ENCODE results near the gene BMI1.

Gene BMI1

DNA sequence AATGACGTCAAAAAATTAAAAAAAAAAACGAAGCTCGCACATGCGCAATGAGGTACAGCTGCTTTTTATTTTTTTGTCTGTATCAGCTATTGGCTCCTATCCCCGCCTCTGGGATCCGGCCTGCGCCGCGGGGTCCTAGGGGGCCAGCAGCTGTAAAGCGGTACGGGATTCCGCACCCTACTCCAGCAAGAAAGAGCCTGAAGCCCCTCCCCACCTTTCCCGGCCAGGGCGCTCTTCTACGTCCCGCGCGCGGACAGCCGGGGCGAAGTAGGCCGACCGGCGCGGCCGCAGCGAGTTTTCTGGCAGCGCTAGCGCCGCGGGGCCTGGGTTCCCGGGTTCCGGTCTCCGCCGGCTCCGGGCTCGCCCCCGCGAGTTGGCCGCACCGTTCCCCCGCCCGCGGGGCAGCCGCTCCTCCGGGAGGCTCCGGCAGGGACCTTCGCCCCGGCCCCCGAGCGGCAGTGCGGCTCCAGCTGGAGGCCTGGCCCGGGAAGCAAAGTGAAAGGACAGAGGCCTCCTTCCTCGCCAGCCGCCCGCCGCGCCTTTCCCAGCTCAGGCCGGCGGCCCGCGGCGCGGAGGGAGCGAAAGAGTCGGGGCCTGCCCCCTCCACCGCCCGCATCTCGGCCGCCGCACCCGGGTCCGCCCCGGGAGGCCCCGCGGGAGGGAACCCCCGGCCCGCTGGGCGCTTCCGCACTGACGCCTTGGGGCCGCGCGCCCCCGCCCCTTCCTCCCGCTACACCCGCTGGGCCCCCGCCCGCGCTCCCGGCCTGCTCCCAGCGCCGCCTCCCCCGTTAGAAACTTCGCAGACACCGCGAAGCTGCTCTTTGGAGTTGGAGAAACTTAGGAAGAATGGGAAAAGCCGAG is 19.7 kb downstream of the BMI1 start:
- peak overlapping the region; percentile 79 to 81 for H3K4me3 ChIP-seq (ENCODE audit: low read length in 2 of 2)
- H3K36me3 ChIP-seq (ENCODE audit: control insufficient read depth in 2 of 2, insufficient read depth in 2 of 2, low read length in 2 of 2): no peaks in the 10 kb centered on the region
- peak overlapping the region; percentile 80 to 88 for H3K9ac ChIP-seq (ENCODE audit: low read length in 2 of 2)
- peaks cover 21% of the 10 kb centered on the region for H3K4me1 ChIP-seq (ENCODE audit: control insufficient read depth, insufficient read depth, low read length)
- peak overlapping the region; percentile 85 for H3K27ac ChIP-seq (ENCODE audit: low read length)
- H3K9me3 ChIP-seq (ENCODE audit: control insufficient read depth in 2 of 2, low read length in 2 of 2): peaks cover 0 to 3% of the 10 kb centered on the region in 2 donors
- peaks cover 70 to 85% of the 10 kb centered on the region in 2 donors for H3K27me3 ChIP-seq (ENCODE audit: control insufficient read depth in 1 of 2, insufficient read depth in 2 of 2, low read length in 2 of 2)

DNA sequence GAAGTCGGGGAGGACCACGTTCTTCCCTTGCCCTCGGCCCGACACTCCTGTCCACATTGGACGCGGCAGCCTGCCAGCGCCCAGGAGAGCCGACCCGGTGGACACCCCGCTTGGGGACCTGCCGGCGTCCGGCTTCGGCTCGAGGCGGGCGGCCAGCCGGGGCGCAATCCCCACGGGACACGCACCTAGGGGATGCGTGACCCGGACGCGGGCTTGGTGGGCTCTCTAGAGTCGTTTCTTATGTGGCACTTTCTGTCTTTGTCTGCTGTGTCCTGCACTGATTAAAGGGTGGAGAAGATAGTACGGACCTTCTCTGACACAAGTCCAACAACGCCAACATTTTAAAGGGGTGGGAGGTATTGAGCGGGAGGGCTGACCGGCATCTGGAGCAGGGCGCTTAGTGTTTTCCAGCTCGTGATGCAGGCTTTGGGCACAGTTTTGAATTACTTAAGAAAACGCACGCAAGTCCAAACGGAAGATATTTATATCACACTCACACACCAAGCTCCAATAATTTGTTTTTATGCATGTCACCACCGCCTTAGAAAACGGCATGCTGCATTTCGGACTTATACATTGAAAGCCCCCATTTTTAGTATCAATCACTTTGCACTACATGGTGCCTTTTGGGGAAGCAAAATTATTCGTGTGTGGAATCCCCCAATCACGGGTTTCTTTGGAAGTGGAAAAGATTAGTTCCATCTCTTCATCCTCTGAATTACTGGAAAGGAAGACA is 20.5 kb downstream of the BMI1 start:
- Histone ChIP-seq H3K9me3 (ENCODE audit: control insufficient read depth in 2 of 2, low read length in 2 of 2) (peaks cover 0 to 5% of the 10 kb centered on the region in 2 donors), H3K9ac (ENCODE audit: low read length in 2 of 2) (peak overlapping the region; percentile 80 to 88), H3K4me1 (ENCODE audit: control insufficient read depth, insufficient read depth, low read length) (peaks cover 13% of the 10 kb centered on the region), H3K36me3 (ENCODE audit: control insufficient read depth in 2 of 2, insufficient read depth in 2 of 2, low read length in 2 of 2) (no peaks in the 10 kb centered on the region), H3K27ac (ENCODE audit: low read length) (no peak overlapping the region), H3K27me3 (ENCODE audit: control insufficient read depth in 1 of 2, insufficient read depth in 2 of 2, low read length in 2 of 2) (peaks cover 70 to 84% of the 10 kb centered on the region in 2 donors), H3K4me3 (ENCODE audit: low read length in 2 of 2) (peak overlapping the region; percentile 79 to 81)

GRCh38 chr10:22341926-22342196 is 21.0 kb downstream of the BMI1 start:
- Histone ChIP-seq H3K9me3 (ENCODE audit: control insufficient read depth in 2 of 2, low read length in 2 of 2) (peaks cover 0 to 5% of the 10 kb centered on the region in 2 donors), H3K27ac (ENCODE audit: low read length) (no peak overlapping the region), H3K4me3 (ENCODE audit: low read length in 2 of 2) (no peak overlapping the region), H3K27me3 (ENCODE audit: control insufficient read depth in 1 of 2, insufficient read depth in 2 of 2, low read length in 2 of 2) (peaks cover 65 to 83% of the 10 kb centered on the region in 2 donors), H3K4me1 (ENCODE audit: control insufficient read depth, insufficient read depth, low read length) (peaks cover 9% of the 10 kb centered on the region), H3K9ac (ENCODE audit: low read length in 2 of 2) (no peak overlapping the region), H3K36me3 (ENCODE audit: control insufficient read depth in 2 of 2, insufficient read depth in 2 of 2, low read length in 2 of 2) (no peaks in the 10 kb centered on the region)

- Histone ChIP-seq H3K9ac (ENCODE audit: low read length in 2 of 2) (no peak overlapping the region), H3K27ac (ENCODE audit: low read length) (no peak overlapping the region), H3K36me3 (ENCODE audit: control insufficient read depth in 2 of 2, insufficient read depth in 2 of 2, low read length in 2 of 2) (no peaks in the 10 kb centered on the region), H3K9me3 (ENCODE audit: control insufficient read depth in 2 of 2, low read length in 2 of 2) (peaks cover 0 to 3% of the 10 kb centered on the region in 2 donors), H3K27me3 (ENCODE audit: control insufficient read depth in 1 of 2, insufficient read depth in 2 of 2, low read length in 2 of 2) (peaks cover 61 to 81% of the 10 kb centered on the region in 2 donors), H3K4me3 (ENCODE audit: low read length in 2 of 2) (no peak overlapping the region), H3K4me1 (ENCODE audit: control insufficient read depth, insufficient read depth, low read length) (peaks cover 9% of the 10 kb centered on the region)
Measured at GRCh38 chr10:22342421-22342820, 21.5 kb downstream of the BMI1 start.

DNA sequence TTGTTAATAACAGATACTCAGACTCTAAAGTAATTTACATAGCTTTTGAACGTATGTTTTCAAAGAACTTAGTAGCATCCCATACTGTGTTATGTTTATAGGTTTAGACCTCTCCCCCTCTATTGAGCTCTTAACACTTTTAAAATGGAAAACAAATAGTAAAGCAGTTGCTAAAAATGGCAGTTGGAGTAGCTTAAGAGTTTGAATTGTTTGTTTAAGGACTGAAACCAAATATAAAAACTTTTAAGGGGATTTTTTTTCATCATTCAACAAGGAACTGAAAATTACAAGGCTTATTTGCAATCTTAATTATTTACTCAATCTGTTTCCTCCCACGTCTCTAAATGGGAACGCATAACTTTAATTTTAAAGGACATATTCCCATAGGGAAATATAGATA is 22.8 kb downstream of the BMI1 start:
- Histone ChIP-seq H3K27me3 (ENCODE audit: control insufficient read depth in 1 of 2, insufficient read depth in 2 of 2, low read length in 2 of 2) (peaks cover 49 to 71% of the 10 kb centered on the region in 2 donors), H3K36me3 (ENCODE audit: control insufficient read depth in 2 of 2, insufficient read depth in 2 of 2, low read length in 2 of 2) (no peaks in the 10 kb centered on the region), H3K27ac (ENCODE audit: low read length) (no peak overlapping the region), H3K4me1 (ENCODE audit: control insufficient read depth, insufficient read depth, low read length) (peaks cover 9% of the 10 kb centered on the region), H3K4me3 (ENCODE audit: low read length in 2 of 2) (no peak overlapping the region), H3K9me3 (ENCODE audit: control insufficient read depth in 2 of 2, low read length in 2 of 2) (peaks cover 0 to 3% of the 10 kb centered on the region in 2 donors), H3K9ac (ENCODE audit: low read length in 2 of 2) (no peak overlapping the region)

DNA sequence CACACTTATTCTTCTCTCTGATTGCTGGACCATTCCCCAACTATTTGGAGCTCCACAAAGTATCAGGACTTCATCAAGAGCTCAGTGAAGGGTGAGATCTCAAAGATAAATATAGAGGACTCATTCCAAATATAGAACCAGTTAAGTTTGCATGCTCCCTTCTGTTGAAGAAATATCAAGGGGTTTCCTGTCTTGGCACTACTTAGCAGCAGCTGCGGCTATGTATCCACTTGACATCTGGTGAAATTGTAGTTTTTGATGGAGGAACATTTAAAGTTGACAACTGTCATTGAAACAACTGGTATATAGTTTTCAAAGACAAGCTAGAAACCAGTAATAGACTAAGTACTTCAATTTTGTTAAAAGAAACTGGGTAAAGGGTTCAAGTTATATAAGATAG is 23.4 kb downstream of the BMI1 start:
- Histone ChIP-seq H3K9me3 (ENCODE audit: control insufficient read depth in 2 of 2, low read length in 2 of 2) (peaks cover 0 to 3% of the 10 kb centered on the region in 2 donors), H3K4me1 (ENCODE audit: control insufficient read depth, insufficient read depth, low read length) (peaks cover 9% of the 10 kb centered on the region), H3K4me3 (ENCODE audit: low read length in 2 of 2) (no peak overlapping the region), H3K27me3 (ENCODE audit: control insufficient read depth in 1 of 2, insufficient read depth in 2 of 2, low read length in 2 of 2) (peaks cover 43 to 66% of the 10 kb centered on the region in 2 donors), H3K27ac (ENCODE audit: low read length) (no peak overlapping the region), H3K36me3 (ENCODE audit: control insufficient read depth in 2 of 2, insufficient read depth in 2 of 2, low read length in 2 of 2) (no peaks in the 10 kb centered on the region), H3K9ac (ENCODE audit: low read length in 2 of 2) (no peak overlapping the region)

- Histone ChIP-seq H3K9ac (ENCODE audit: low read length in 2 of 2) (no peak overlapping the region), H3K27ac (ENCODE audit: low read length) (no peak overlapping the region), H3K36me3 (ENCODE audit: control insufficient read depth in 2 of 2, insufficient read depth in 2 of 2, low read length in 2 of 2) (no peaks in the 10 kb centered on the region), H3K27me3 (ENCODE audit: control insufficient read depth in 1 of 2, insufficient read depth in 2 of 2, low read length in 2 of 2) (peaks cover 43 to 60% of the 10 kb centered on the region in 2 donors), H3K4me1 (ENCODE audit: control insufficient read depth, insufficient read depth, low read length) (peaks cover 8% of the 10 kb centered on the region), H3K4me3 (ENCODE audit: low read length in 2 of 2) (no peak overlapping the region), H3K9me3 (ENCODE audit: control insufficient read depth in 2 of 2, low read length in 2 of 2) (peaks cover 0 to 3% of the 10 kb centered on the region in 2 donors)
Measured at GRCh38 chr10:22344781-22345300, 23.9 kb downstream of the BMI1 start.

GRCh38 chr10:22345301-22346095 is 24.6 kb downstream of the BMI1 start, which contains the start of gene SPAG6:
TSS of gene SPAG6 (plus strand) at chr10:22345496. CDS start at chr10:22345612, 116 bp downstream.
- Histone ChIP-seq H3K9me3 (ENCODE audit: control insufficient read depth in 2 of 2, low read length in 2 of 2) (peaks cover 0 to 3% of the 10 kb centered on the region in 2 donors), H3K4me3 (ENCODE audit: low read length in 2 of 2) (no peak within 1 kb of the TSS), H3K36me3 (ENCODE audit: control insufficient read depth in 2 of 2, insufficient read depth in 2 of 2, low read length in 2 of 2) (no peaks in the 10 kb centered on the region), H3K9ac (ENCODE audit: low read length in 2 of 2) (no peak within 1 kb of the TSS), H3K27ac (ENCODE audit: low read length) (no peak within 1 kb of the TSS), H3K4me1 (ENCODE audit: control insufficient read depth, insufficient read depth, low read length) (peaks cover 6% of the 10 kb centered on the region), H3K27me3 (ENCODE audit: control insufficient read depth in 1 of 2, insufficient read depth in 2 of 2, low read length in 2 of 2) (peaks cover 43 to 59% of the 10 kb centered on the region in 2 donors)

- H3K4me3 ChIP-seq (ENCODE audit: low read length in 2 of 2): no peak overlapping the region
- H3K9ac ChIP-seq (ENCODE audit: low read length in 2 of 2): no peak overlapping the region
- H3K27me3 ChIP-seq (ENCODE audit: control insufficient read depth in 1 of 2, insufficient read depth in 2 of 2, low read length in 2 of 2): peaks cover 43 to 59% of the 10 kb centered on the region in 2 donors
- H3K9me3 ChIP-seq (ENCODE audit: control insufficient read depth in 2 of 2, low read length in 2 of 2): peaks cover 0 to 3% of the 10 kb centered on the region in 2 donors
- no peak overlapping the region for H3K27ac ChIP-seq (ENCODE audit: low read length)
- no peaks in the 10 kb centered on the region for H3K36me3 ChIP-seq (ENCODE audit: control insufficient read depth in 2 of 2, insufficient read depth in 2 of 2, low read length in 2 of 2)
- H3K4me1 ChIP-seq (ENCODE audit: control insufficient read depth, insufficient read depth, low read length): peaks cover 4% of the 10 kb centered on the region
Measured at GRCh38 chr10:22346096-22346661, 25.3 kb downstream of the BMI1 start.

GRCh38 chr10:22349755-22350154 is 28.9 kb downstream of the BMI1 start:
- H3K9me3 ChIP-seq (ENCODE audit: control insufficient read depth in 2 of 2, low read length in 2 of 2): peaks cover 0 to 3% of the 10 kb centered on the region in 2 donors
- H3K9ac ChIP-seq (ENCODE audit: low read length in 2 of 2): no peak overlapping the region
- no peaks in the 10 kb centered on the region for H3K4me1 ChIP-seq (ENCODE audit: control insufficient read depth, insufficient read depth, low read length)
- no peak overlapping the region for H3K27ac ChIP-seq (ENCODE audit: low read length)
- peaks cover 14 to 26% of the 10 kb centered on the region in 2 donors for H3K27me3 ChIP-seq (ENCODE audit: control insufficient read depth in 1 of 2, insufficient read depth in 2 of 2, low read length in 2 of 2)
- no peaks in the 10 kb centered on the region for H3K36me3 ChIP-seq (ENCODE audit: control insufficient read depth in 2 of 2, insufficient read depth in 2 of 2, low read length in 2 of 2)
- H3K4me3 ChIP-seq (ENCODE audit: low read length in 2 of 2): no peak overlapping the region
